Measurements from ENCODE around the gene MSX2. TPM values are rescaled to one million over a fixed set of nuclear protein-coding genes. Genes with fewer than 3 reads are reported as not detected.

Gene MSX2
- total and polyA plus RNA-seq, 3 donors from 2014 or later = 15.8 to 39.2 (median 37.7) TPM

GRCh38 chr5:174765540-174765939 is 41.2 kb downstream of the MSX2 start:
- intact Hi-C loops (cut with DNase I; ENCODE audit: low total_unique reads) = no loop called here
- H3K9me3 ChIP-seq = no peaks in the 10 kb centered on the region
- DNase-seq = no peak
- no peaks in the 10 kb centered on the region for H3K4me1 ChIP-seq
- H3K4me3 ChIP-seq = no peak overlapping the region
- TF ChIP-seq POLR2A (IDR thresholded peaks at IDR 0.05) = no peak
- TF ChIP-seq, protein P1, sequence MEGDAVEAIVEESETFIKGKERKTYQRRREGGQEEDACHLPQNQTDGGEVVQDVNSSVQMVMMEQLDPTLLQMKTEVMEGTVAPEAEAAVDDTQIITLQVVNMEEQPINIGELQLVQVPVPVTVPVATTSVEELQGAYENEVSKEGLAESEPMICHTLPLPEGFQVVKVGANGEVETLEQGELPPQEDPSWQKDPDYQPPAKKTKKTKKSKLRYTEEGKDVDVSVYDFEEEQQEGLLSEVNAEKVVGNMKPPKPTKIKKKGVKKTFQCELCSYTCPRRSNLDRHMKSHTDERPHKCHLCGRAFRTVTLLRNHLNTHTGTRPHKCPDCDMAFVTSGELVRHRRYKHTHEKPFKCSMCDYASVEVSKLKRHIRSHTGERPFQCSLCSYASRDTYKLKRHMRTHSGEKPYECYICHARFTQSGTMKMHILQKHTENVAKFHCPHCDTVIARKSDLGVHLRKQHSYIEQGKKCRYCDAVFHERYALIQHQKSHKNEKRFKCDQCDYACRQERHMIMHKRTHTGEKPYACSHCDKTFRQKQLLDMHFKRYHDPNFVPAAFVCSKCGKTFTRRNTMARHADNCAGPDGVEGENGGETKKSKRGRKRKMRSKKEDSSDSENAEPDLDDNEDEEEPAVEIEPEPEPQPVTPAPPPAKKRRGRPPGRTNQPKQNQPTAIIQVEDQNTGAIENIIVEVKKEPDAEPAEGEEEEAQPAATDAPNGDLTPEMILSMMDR (IDR thresholded peaks at IDR 0.05) = no peak
- H3K27ac ChIP-seq = no peak overlapping the region
- WGBS, 2 donors = 78 to 80% methylated on average over 18 of the region's 18 CpGs
- no peaks in the 10 kb centered on the region for H3K27me3 ChIP-seq
- no peaks in the 10 kb centered on the region for H3K36me3 ChIP-seq (ENCODE audit: low read depth, missing control alignments)

DNA sequence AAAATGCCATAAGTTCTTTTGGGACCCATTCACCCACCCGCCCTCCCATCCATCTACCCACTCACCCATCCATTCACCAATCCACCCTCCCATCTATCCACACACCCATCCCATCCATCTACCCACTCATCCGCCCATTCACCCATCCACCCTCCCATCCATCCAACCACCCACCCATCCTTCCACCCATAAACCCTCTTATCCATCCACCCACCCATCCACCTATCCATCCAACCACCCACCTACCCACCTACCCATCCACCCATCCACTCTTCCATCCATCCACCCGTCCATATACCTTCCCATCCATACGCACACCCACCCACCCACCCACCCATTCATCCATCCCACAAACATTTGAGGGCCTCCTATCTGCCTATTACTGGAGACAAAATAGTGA is 43.3 kb downstream of the MSX2 start:
- WGBS, 2 donors = 57 to 58% methylated on average over 4 of the region's 4 CpGs
- Histone ChIP-seq H3K36me3 (ENCODE audit: low read depth, missing control alignments) (no peaks in the 10 kb centered on the region), H3K4me3 (no peak overlapping the region), H3K27ac (no peak overlapping the region), H3K27me3 (no peaks in the 10 kb centered on the region), H3K9me3 (no peaks in the 10 kb centered on the region), H3K4me1 (no peaks in the 10 kb centered on the region)
- intact Hi-C loops (cut with DNase I; ENCODE audit: low total_unique reads) = no loop called here
- no peak for DNase-seq
- TF ChIP-seq, protein P1 (IDR thresholded peaks at IDR 0.05) = no peak
- TF ChIP-seq POLR2A (IDR thresholded peaks at IDR 0.05) = no peak

- DNase-seq = no peak
- Histone ChIP-seq H3K27me3 (no peaks in the 10 kb centered on the region), H3K9me3 (no peaks in the 10 kb centered on the region), H3K4me3 (no peak overlapping the region), H3K36me3 (ENCODE audit: low read depth, missing control alignments) (no peaks in the 10 kb centered on the region), H3K27ac (no peak overlapping the region), H3K4me1 (no peaks in the 10 kb centered on the region)
- no peak for TF ChIP-seq POLR2A (IDR thresholded peaks at IDR 0.05)
- TF ChIP-seq, protein P1 (IDR thresholded peaks at IDR 0.05) = no peak
- WGBS, 2 donors = 88 to 90% methylated on average over 4 of the region's 4 CpGs
- intact Hi-C loops (cut with DNase I; ENCODE audit: low total_unique reads) = no loop called here
Observed at GRCh38 chr5:174769005-174769404, 44.6 kb downstream of the MSX2 start.

DNA sequence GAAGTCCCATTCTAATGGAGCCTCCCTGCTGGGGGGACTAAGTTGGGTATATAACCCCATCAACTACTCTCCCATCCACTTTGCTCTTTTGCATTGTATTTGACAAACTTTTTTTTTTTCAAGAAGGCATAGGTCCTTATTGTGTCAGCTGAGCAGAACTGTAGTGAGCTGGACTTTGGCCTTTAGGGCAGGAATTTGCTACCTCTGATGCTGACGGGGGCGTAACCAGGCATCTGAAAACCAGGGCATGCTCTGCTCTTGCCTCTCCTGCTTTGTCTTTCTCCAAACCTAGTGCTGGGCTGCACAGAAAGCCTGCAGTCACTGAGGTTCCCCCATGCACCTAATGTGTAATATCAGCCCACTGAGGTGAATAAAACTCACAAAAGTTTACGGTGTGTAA is 49.0 kb downstream of the MSX2 start:
- no peaks in the 10 kb centered on the region for H3K27me3 ChIP-seq
- 88 to 93% methylated on average over 3 of the region's 3 CpGs for WGBS, 2 donors
- TF ChIP-seq, protein P1 (IDR thresholded peaks at IDR 0.05) = no peak
- TF ChIP-seq POLR2A (IDR thresholded peaks at IDR 0.05) = no peak

DNA sequence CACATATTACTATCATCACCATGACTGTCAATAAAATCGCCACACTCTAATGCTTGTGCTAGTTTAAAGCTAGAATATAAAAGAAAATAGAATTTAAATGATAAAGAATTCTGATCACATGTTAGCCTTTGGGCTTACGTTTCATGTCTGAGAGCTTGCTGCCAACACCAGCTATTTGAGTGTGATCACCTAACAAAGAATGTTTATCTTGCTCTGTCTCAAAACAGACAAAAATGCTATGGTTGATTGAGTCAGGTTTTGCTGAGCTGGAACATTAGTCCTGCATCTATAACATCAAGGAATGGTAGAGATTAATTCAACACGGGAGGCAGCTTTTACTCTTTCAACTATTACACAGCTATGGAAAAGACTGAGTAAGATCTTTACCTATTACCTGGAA is 50.7 kb downstream of the MSX2 start:
- no peaks in the 10 kb centered on the region for H3K36me3 ChIP-seq (ENCODE audit: low read depth, missing control alignments)
- intact Hi-C loops (cut with DNase I; ENCODE audit: low total_unique reads) = no loop called here
- H3K9me3 ChIP-seq = no peaks in the 10 kb centered on the region
- no peaks in the 10 kb centered on the region for H3K27me3 ChIP-seq
- no peak for DNase-seq
- no peak overlapping the region for H3K27ac ChIP-seq
- TF ChIP-seq, protein P1 (IDR thresholded peaks at IDR 0.05) = no peak
- TF ChIP-seq POLR2A (IDR thresholded peaks at IDR 0.05) = no peak
- 77 to 82% methylated on average over 3 of the region's 3 CpGs for WGBS, 2 donors
- no peak overlapping the region for H3K4me3 ChIP-seq
- no peaks in the 10 kb centered on the region for H3K4me1 ChIP-seq

More for the DNA sequence above, 49.0 kb downstream of the MSX2 start:
- Histone ChIP-seq H3K4me3 (no peak overlapping the region), H3K4me1 (no peaks in the 10 kb centered on the region), H3K27ac (no peak overlapping the region), H3K36me3 (ENCODE audit: low read depth, missing control alignments) (no peaks in the 10 kb centered on the region), H3K9me3 (no peaks in the 10 kb centered on the region)
- intact Hi-C loops (cut with DNase I; ENCODE audit: low total_unique reads) = no loop called here
- no peak for DNase-seq
